ENCODE measurements around the gene FXYD5.

The FXYD5 gene

DNA sequence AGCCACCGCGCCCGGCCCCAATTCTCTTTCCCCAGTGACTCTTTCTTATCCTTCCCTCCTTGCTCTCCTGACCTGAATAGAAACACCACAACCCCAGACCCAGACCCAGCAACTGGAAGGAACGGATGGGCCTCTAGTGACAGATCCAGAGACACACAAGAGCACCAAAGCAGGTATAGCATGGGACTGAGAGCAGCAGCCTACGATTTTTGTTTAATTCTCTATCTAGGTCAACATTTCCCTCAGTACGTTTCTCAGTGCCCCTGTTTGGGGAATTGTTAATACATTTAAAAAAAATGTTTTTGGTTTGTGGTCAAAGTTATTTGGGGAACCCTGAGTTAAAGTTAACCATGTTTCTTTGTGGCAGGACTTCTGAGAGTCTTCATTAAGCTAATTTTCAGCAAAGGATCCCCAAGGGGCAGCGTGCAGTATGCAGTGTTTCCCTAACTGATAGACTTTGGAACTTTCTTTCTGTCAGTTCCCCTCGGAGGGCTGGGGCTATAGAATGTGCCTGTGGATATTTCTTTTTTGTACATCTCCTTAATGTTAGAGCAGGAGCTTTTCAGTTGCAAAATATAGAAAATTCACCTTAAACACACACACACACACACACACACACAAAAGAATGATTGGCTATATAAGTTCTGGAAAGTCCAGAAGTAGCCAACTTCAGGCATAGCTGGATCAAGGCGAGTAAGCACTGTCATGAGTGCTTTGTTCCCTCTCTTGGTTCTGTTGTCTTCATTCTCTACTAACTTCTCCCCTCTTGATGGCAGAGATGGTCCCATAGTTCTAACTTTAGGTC lies 6.3 kb downstream of the FXYD5 start:
- DNase-seq: no peak

DNA sequence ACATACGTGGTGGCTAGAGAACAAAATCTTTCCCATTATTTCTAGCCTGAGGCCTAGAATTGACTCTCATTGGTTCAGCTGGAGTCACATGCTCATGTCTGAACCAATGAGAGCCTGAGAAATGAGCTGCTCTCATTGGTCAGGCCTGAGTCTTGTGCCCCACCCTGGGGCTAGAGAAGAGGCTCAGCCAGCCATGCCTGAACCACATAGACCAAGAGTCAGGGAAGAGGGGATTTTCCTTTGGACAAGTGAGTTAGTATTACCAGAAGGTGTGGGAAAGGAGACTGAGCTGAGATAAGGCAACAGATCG lies 6.9 kb downstream of the FXYD5 start:
- DNase-seq: no peak

DNA sequence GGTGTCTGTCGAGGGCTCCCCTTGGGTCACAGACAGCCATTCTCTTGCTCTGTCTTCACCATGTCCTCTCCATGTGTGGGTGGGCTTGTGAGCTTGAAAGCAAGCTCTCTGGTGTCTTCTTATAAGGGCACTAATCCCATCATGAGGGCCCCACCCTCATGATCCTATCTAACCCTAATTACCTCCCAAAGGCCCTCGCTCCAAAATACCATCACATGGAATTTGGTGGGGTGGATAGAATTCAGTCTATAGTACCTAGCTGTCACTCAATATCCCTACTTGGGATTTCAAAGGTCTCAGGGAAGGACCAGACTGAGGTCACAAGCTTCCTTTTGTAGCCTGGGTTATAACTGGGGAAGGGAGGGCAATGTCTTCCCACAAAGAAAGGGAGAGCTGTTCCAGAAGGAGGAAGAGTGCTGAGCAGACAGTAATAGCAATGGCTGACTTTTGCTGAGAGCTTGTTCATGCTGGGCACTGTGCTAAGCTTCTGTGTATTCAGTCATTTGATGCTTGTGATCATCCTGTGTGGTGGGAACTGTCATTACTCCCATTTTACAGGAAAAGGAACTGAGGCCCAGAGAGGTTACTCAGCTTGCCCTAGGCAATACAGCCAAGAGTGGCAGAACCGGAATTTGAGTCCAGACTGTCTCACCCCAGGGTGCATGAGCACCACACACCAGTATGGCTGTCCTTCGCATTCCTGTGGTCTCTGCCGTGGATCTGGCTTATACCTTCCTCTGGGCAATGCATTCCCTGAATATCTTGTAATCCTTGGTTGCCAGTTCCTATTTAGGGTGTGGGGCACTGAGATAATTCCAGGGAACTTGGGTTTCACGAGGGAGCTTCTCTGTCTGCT lies 8.2 kb downstream of the FXYD5 start:
- no peak for DNase-seq

DNA sequence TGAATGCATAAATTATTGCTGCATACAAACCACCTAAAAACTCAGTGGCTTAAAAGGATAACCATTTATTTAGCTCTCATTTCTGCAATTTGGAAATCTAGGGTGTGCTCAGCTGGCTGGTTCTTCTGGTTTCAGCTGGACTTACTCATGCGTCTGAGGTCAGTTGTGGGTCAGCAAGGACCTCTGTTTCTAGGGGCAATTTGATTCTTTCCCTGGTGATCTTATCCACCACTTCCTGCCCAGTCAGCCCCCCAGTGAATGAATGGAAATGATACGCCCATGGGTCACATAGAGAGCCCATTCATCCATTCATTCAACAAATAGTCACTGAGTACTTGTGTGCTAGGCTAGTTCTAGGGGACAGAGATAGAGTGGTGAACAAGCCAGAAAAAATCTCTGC lies 9.9 kb downstream of the FXYD5 start:
- no peak for DNase-seq

DNA sequence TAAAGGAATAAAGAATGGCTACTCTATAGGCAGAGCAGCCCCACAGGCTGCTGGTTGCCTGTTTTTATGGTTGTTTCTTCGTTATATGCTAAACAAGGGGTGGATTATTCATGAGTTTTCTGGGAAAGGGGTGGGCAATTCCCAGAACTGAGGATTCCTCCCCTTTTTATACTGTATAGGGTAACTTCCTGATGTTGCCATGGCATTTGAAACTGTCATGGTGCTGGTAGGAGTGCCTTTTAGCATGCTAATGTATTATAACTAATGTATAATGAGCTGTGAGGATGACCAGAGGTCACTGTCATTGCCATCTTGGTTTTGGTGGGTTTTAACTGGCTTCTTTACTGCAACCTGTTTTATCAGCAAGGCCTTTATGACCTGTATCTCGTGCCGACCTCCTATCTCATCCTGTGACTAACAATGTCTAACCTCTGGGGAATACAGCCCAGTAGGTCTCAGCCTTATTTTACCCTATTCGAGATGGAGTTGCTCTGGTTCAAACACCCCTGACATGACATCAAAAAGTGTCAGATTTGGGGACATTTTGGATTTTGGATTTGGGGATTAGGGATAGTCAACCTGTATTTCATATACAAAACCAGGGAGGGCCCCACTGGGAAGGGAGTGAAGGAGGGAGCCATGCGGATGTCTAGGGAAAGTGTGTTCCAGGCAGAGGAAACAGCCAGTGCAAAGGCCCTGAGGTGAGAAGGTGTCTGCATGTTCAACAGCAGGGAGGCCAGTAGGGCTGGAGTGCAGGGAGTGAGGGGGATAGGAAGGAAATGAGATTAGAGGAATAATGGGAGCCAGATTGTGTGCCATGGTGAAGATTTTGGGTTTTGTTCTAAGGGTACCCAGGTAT lies 10.9 kb downstream of the FXYD5 start:
- DNase-seq: no peak

DNA sequence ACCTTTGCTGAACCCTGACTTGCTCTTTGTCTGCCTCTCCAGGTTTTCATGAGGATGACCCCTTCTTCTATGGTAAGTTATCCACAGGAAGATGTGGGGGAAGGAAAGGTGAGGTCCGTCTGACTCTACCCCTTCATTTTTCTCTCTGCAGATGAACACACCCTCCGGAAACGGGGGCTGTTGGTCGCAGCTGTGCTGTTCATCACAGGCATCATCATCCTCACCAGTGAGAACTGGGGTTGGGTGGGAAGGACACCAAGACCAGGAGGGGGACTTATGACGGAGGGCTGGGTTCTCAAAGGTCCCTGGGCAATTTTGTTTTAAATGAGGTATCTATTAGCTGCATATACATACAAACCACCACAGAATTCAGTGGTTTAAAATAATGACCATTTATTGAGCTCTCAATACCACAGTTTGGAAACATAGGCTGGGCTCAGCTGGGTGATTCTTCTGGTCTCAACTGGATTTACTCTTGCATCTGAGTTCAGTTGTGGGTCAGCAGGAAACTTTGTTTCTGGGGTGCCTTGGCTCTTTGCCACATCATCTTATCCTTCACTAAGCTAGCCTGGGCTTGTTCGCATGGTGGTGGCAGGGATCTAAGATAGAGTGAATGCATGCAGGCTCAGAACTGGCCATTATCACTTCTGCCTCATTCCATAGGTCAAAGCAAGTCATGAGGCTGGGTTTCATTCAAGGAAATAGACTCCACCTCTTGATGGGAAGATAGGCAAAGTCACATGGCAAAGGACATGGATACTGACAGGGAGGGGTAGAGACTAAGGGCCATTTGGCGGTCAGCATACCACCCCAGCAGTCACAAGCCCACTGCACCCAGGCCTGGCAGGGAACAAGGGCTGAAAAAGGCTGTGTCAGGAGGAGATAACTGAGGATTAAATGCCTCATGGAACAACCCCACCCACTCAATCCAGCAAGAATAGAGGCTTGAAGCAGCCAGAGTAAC lies 11.8 kb downstream of the FXYD5 start:
- no peak for DNase-seq

DNA sequence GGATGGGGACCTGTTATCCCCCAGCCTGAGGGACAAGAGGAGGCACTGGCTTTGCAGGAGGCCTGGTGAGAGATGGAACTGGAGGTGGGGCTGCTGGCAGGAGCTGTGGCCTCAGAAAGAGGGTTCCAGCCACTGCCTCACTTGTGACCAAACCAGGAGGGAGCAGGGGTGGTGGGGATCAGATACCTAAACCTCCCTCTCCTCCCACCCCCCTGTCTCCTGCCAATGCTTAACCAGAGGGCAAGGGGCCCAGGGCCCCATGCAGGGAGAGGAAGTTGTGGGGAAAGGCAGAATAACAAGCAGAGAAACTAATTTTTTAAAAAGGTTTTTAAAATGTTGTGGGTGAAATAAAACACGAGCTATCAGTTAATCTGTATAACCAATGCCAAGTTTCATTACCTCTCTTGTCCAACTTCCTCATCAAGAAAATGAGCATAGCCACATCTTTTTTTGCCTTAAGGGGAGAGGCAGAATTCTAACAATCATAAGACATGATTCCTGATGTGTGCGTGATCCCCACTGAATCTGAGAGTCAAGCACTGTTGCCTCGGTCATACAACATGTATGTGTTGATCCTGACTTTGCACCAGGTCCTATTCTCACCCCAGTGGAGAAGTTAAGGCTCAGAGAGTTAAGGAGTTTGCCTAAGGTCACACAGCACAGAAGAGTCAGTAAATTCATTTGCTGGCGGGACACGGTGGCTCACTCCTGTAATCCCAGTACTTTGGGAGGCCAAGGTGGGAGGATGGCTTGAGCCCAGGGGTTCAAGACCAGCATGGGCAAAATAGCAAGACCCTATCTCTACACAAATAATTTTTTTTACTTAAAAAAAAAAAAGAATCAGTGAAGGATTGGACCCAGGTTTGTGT lies 12.9 kb downstream of the FXYD5 start:
- no peak for DNase-seq

DNA sequence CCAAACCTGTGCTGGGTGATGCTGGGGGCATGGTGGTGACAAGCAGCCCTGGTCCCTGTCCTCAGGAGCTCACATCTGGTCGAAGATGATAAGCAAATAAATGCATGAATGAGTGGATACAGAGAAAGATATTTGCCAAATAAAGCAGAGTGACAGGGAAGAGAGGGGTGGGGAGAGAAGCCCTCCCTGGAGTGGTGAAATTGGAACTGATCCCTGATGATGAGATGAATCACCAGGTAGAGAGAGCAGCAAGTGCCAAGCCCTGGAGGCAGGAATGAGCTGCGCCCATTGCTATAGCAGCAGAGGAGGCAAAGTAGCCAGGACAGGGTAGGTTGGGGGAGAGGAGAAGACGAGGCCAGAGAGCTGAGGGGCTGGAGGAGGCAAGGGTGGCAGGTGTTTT lies 13.7 kb downstream of the FXYD5 start:
- no peak for DNase-seq

DNA sequence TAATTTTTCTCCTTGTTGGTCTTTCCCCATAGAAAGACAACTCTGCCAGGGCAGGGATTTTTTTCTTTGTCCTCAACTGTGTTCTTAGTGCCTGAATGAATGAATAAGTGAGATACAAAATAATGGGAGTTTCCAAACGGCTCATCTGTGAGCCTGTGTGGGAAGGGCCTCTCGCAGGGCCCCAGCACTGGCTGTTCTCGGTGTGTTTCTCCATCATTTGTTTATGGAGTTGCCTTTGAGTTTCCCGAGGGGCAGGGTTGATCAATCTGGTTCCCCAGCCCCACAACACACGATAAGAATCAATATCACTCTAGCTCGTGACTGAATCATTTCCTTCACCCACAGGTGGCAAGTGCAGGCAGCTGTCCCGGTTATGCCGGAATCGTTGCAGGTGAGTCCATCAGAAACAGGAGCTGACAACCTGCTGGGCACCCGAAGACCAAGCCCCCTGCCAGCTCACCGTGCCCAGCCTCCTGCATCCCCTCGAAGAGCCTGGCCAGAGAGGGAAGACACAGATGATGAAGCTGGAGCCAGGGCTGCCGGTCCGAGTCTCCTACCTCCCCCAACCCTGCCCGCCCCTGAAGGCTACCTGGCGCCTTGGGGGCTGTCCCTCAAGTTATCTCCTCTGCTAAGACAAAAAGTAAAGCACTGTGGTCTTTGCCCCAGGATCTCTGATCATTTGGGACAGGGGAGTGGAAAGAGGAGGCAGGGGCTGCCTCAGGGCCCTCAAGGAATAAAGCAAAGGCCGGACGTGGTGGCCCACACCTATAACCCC lies 14.9 kb downstream of the FXYD5 start:
- no peak for DNase-seq

DNA sequence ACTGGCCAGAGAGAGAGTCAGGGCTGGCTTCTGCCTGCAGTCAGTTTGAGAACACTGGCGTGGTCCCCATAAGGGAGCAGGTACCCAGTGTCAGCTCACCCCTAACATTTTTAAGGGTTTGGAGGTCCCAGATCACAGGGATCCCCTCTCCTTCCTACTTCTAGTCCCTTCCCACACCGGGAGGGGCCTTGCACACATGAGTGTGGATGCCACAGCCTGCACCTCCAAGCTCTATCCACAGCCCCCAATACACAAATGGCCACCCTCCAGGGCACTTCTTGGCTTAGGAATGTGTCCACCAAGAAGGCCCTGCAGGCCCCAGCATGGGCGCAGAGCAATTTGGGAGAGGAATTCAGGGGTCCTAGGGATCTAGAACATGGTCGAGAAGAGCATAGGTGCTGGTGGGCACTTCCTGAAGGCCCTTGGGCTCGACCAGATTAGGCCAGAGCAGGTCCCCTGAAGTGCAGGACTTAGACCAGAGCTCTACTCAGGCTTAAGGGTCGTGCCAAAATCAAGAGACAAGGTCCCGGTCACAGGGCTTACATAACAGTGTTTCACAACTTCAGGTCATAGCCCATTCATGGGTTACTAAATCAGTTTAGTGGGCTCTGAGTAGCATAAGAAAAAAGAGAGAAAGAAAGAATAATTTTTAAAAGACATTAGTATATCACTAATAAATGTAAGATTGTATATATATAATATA lies 16.0 kb downstream of the FXYD5 start:
- no peak for DNase-seq

DNA sequence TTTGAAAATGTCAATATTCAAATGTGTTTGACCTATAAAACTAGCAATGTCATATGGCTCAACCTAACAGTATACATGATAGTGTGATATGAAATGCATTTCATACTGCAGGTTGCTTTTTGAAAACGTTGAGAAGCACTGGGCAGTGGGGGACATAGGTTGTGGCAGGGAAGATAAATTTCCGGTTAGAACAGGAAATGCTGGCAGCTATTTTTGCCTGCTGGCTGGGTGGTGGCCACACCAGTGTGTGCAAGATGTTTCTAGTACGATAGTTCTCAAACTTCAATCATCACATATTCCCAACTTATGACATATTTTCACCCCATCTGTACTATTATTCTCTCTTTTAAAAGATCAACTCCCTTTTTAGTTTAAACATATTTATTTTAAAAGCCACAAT lies 17.2 kb downstream of the FXYD5 start:
- no peak for DNase-seq

DNA sequence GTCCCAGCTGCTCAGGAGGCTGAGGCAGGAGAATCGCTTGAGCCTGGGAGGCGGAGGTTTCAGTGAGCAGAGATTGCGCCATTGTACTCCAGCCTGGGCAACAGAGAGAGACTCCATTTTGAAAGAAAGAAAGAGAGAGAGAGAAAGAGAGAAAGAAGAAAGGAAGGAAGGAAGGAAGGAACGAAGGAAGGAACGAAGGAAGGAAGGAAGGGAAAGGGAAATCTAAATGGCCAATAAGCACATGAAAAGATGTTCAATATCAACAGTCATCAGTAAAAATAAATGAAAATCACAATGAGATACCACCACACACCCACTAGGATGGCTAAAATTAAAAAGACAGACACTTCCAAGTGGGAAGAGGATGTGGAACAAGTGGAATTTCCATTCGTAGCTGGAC lies 19.7 kb downstream of the FXYD5 start:
- no peak for DNase-seq

DNA sequence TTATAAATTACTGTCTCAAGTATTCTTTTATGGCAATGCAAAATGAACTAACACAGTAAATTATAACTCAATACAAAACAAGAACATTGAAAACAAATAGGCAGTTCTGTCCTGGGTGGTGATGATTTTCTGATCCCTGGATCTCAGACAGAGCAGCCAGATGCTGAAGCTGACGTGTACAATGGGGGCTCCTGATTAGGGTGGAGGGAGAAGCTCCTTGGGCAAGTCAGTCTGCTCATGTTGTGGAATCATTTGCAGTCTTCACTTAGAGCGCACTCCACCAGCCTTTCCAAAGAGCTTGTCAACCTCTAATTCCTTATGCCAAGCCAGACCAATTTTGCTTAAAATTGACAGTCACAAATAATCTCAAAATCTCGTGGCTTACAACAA lies 21.6 kb downstream of the FXYD5 start:
- no peak for DNase-seq

DNA sequence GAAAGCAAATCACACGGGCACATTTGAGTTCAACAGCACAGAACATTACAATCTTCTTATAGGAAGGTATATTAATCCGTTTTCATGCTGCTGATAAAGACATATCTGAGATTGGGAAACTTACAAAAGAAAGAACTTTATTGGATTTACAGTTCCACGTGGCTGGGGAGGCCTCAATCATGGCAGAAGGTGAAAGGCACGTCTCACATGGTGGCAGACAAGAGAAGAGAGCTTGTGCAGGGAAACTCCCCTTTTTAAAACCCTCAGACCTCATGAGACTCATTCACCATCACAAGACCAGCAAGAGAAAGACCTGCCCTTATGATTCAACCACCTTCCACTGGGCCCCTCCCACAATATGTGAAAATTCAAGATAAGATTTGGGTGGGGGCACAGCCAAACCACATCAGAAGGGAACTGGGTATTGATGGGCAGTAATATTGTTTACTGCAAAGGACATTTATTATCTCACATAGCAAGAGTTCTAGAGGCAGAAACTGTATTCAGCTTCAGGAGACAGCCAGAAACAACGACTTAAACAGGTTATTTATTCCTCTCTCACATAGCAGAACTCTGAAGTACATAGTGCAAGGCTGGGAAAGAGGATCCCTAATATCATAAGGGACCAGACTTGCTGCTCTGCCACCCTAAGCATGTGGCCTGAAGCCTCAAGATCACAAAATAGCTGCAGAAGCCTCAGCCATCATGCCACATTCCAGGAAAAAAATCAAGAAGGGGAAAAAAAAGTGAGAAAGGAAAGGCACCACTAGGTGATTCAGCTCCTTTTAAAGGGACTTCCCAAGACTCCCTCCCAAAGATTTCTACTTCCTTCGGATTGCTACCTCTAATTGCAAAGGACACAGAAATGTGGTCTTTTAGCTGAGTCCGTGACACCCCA lies 23.1 kb downstream of the FXYD5 start:
- DNase-seq: no peak

DNA sequence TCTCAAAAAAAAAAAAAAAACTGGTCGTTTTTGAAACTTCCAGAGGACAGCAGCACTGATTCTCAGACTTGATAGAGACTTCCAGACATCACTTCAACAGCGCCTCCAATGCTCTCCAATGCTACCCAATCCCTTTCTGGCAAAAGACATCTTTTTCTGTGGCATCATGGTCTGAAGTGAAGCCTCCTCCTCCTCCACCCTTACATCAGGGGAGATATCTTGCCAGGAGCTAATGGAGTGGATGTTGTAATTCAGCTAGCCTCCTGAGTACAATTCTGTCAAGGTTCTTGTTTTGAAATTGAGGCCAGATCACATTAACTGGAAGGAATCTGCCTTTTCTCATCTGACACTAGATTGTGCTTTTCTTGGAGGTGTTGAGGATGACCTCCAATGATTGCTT lies 24.2 kb downstream of the FXYD5 start:
- no peak for DNase-seq

DNA sequence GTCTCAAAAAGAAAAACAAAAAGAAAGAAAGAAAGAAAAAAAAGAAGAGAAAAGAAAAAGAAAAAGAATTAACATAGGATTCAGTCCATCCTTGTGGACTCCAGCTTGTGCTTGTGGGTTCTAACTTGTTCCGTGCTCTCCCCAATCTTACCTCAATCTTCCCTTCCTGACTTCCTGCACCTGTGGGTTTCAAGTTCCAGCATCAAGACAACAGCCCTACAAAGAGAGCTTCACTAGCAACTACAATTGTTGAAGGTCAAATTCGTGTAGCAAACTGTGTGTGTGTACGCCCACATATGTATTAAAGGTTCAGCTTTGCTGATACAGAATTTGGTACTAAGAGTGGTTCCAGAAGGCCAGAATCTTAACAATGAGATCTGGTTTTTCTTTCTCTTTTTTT lies 25.3 kb downstream of the FXYD5 start:
- no peak for DNase-seq

DNA sequence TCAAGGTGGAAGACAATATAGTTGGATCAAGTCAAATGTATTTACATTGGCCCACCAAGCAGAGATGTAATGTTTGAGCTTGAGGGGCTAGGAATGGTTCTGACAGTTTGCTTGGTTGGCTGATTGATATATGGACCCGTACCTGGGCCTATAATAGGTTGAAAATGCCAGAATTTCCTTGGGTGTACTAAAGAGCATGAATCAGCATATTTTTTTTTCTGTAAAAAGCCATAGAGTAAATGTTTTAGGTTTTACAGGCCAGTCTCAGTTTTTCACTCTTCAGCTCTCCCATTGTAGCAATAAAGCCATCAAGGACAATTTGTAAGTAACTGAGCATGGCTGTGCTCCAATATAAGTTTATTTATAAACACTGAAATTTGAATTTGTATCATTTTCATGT lies 26.9 kb downstream of the FXYD5 start:
- DNase-seq: no peak

DNA sequence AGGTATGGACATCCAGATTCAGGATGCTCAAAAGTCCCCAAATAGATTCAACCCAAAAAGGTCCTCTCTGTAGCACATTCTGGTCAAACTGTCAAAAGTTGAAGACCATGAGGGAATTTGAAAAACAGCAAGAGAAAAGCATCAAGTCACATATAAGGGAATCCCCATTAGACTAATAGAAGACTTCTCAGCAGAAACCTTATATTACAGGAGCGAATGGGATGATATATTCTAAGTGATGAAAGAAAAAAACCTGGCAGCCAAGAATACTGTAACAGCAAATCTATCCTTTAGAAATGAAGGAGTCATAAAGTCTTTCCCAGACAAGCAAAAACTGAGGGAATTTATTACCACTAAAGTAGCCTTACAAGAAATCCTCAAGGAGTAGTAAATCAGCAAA lies 29.7 kb downstream of the FXYD5 start:
- no peak for DNase-seq

DNA sequence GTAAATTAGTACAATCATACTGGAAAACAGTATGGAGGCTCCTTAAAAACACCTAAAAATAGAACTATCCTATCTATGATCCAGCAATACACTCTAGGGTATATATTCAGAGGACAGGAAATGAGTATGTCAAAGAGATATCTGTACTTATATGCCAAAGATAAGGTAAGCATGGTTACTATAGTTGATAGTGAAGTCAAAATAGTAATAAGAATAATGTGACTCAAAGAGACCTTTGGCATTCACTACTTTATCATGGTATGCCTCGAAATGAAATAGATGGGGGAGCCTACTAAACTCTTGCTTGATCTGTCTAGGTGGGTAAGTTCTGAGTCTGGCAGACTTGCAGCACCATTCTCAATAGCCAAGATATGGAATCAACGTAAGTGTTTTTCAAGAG lies 30.3 kb downstream of the FXYD5 start:
- no peak for DNase-seq
